GM12878 (cell line): Measurements from ENCODE around the gene LEMD3.

Experiments
- CBX5 ChIP-seq: sonication (generic); IDR thresholded peaks from 2 replicates; pipeline ENCODE4 v1.6.1; 2016; ENCODE audit warnings: low read depth, moderate library complexity, mild to moderate bottlenecking, inconsistent platforms
- ETV6 ChIP-seq, 2 experiments: fragments of 450-650 bp in 1 of 2; IDR thresholded peaks in 1 of 2; conservative IDR thresholded peaks in 1 of 2; 2 replicates each; pipeline ENCODE4 v1.6.1; 2014; ENCODE audit warnings: antibody characterized with exemption in 1 of 2, borderline replicate concordance in 1 of 2, low read depth in 1 of 2, mild to moderate bottlenecking in 1 of 2, moderate library complexity in 1 of 2
- MYC ChIP-seq: IDR thresholded peaks from 2 replicates; pipeline ENCODE4 v1.6.1; 2011; ENCODE audit warnings: mild to moderate bottlenecking, low read length, moderate library complexity, inconsistent platforms; ENCODE audit not compliant: insufficient read depth, insufficient replicate concordance, insufficient read length, severe bottlenecking
- NFXL1 ChIP-seq: fragments of 450-650 bp; IDR thresholded peaks from 2 replicates; pipeline ENCODE4 v1.6.1; 2017; ENCODE audit warnings: antibody characterized with exemption, mild to moderate bottlenecking, borderline replicate concordance
- RELA ChIP-seq: fragments of 450-650 bp; IDR thresholded peaks from 2 replicates; pipeline ENCODE4 v1.8.0; 2014; ENCODE audit warnings: borderline replicate concordance; ENCODE audit not compliant: partially characterized antibody
- ZNF274 ChIP-seq: IDR thresholded peaks from one replicate; pipeline ENCODE4 v1.8.0; 2011; ENCODE audit not compliant: insufficient read length, insufficient read depth
- TF ChIP-seq, protein P1 (sequence below): IDR thresholded peaks from 2 replicates; pipeline ENCODE4 v1.6.1; 2012; ENCODE audit warnings: low read depth, low read length, improper control_type of control experiment
- TF ChIP-seq, protein P2 (sequence below), 3 experiments: IDR thresholded peaks in 2 of 3; conservative IDR thresholded peaks in 1 of 3; 2 replicates each; pipeline ENCODE4 v1.5.1; 2011; ENCODE audit warnings: low read depth in 3 of 3, low read length in 3 of 3, mild to moderate bottlenecking in 3 of 3, control low read depth in 2 of 3, moderate library complexity in 2 of 3, inconsistent platforms in 1 of 3, mixed read lengths in 1 of 3; ENCODE audit not compliant: control insufficient read depth in 2 of 3, insufficient read depth in 1 of 3; ENCODE audit errors: extremely low read depth in 1 of 3
- TF ChIP-seq, protein P3 (sequence below): fragments of 450-650 bp; formaldehyde crosslinking; IDR thresholded peaks from 2 replicates; pipeline ENCODE4 v1.5.0; 2022; ENCODE audit warnings: mild to moderate bottlenecking, missing genetic modification characterization
- TF ChIP-seq, protein P4 (sequence below): IDR thresholded peaks from 2 replicates; pipeline ENCODE4 v1.6.1; 2011; ENCODE audit warnings: low read depth, mild to moderate bottlenecking, low read length, moderate library complexity, borderline replicate concordance; ENCODE audit errors: extremely low read depth

DNA sequence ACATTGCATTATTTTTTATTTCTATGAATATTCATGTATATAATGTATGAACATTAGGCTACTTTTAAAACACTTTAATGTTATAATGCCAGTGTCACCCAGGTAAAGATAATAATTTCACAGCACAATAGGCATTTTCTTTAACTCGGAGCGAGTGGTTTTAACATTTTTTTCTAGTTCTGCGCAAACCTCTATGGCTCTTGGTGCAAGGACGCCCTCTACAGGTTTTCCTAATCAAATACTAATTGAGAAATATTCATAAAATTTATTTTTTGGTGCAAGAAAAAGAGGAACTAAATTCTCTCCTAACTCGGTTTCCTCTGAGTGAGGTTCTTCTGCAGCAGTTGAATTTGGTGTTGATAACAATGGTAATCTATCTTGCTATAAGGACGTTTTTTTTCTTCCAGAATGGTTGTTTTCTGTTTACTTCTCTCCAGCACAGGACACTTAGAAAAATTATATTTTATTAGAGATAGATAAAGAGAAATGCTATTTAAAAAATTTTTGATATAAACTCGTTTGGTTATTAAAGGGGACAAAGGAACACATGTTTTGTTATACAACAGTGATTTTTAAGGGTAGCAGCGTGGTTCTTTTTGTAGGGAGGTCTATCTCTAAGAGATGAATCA, 45.8 kb upstream of the LEMD3 start:
- TF ChIP-seq MYC (no peak), CBX5 (no peak), NFXL1 (no peak), ZNF274 (no peak), RELA (no peak), ETV6 (conservative IDR thresholded peaks at IDR 0.05 in 1 of 2, IDR thresholded peaks at IDR 0.05 in 1 of 2; ENCODE audit: borderline replicate concordance in 1 of 2, low read depth in 1 of 2) (no peak)
- TF ChIP-seq, protein P1, sequence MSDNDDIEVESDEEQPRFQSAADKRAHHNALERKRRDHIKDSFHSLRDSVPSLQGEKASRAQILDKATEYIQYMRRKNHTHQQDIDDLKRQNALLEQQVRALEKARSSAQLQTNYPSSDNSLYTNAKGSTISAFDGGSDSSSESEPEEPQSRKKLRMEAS, result no peak
- TF ChIP-seq, protein P2, sequence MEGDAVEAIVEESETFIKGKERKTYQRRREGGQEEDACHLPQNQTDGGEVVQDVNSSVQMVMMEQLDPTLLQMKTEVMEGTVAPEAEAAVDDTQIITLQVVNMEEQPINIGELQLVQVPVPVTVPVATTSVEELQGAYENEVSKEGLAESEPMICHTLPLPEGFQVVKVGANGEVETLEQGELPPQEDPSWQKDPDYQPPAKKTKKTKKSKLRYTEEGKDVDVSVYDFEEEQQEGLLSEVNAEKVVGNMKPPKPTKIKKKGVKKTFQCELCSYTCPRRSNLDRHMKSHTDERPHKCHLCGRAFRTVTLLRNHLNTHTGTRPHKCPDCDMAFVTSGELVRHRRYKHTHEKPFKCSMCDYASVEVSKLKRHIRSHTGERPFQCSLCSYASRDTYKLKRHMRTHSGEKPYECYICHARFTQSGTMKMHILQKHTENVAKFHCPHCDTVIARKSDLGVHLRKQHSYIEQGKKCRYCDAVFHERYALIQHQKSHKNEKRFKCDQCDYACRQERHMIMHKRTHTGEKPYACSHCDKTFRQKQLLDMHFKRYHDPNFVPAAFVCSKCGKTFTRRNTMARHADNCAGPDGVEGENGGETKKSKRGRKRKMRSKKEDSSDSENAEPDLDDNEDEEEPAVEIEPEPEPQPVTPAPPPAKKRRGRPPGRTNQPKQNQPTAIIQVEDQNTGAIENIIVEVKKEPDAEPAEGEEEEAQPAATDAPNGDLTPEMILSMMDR (IDR thresholded peaks at IDR 0.05 in 2 of 3, conservative IDR thresholded peaks at IDR 0.05 in 1 of 3; ENCODE audit: control insufficient read depth in 2 of 3, extremely low read depth in 1 of 3, insufficient read depth in 1 of 3, low read depth in 3 of 3, low read length in 3 of 3), result peak; percentile 42 to 64 (median 48); a peak in 5 of 6 replicates
- TF ChIP-seq, protein P3, sequence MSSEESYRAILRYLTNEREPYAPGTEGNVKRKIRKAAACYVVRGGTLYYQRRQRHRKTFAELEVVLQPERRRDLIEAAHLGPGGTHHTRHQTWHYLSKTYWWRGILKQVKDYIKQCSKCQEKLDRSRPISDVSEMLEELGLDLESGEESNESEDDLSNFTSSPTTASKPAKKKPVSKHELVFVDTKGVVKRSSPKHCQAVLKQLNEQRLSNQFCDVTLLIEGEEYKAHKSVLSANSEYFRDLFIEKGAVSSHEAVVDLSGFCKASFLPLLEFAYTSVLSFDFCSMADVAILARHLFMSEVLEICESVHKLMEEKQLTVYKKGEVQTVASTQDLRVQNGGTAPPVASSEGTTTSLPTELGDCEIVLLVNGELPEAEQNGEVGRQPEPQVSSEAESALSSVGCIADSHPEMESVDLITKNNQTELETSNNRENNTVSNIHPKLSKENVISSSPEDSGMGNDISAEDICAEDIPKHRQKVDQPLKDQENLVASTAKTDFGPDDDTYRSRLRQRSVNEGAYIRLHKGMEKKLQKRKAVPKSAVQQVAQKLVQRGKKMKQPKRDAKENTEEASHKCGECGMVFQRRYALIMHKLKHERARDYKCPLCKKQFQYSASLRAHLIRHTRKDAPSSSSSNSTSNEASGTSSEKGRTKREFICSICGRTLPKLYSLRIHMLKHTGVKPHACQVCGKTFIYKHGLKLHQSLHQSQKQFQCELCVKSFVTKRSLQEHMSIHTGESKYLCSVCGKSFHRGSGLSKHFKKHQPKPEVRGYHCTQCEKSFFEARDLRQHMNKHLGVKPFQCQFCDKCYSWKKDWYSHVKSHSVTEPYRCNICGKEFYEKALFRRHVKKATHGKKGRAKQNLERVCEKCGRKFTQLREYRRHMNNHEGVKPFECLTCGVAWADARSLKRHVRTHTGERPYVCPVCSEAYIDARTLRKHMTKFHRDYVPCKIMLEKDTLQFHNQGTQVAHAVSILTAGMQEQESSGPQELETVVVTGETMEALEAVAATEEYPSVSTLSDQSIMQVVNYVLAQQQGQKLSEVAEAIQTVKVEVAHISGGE (CRISPR knock-in tag), result no peak
- TF ChIP-seq, protein P4, sequence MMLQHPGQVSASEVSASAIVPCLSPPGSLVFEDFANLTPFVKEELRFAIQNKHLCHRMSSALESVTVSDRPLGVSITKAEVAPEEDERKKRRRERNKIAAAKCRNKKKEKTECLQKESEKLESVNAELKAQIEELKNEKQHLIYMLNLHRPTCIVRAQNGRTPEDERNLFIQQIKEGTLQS, result no peak
